HFFc6 (cell line): ENCODE results near the gene ANTXRL. TPM values are rescaled to one million over a fixed set of nuclear protein-coding genes. Genes with fewer than 3 reads are reported as not detected.
"Not testable (repeated sequence)": the region's sequence is repeated elsewhere in the genome, so short reads cannot be mapped to it uniquely, and the experiment has no call there.

ENCODE experiments used
- DNase-seq: peaks from one replicate; pipeline ENCODE4 v3.0.0-alpha.2; 2018
- H3K27ac Mint-ChIP-seq: 2 replicates; pipeline ENCODE4 v1.8.0; 2020; ENCODE audit warnings: mild to moderate bottlenecking, mixed read lengths
- H3K27me3 Mint-ChIP-seq: 2 replicates; pipeline ENCODE4 v1.8.0; 2021; ENCODE audit warnings: mild to moderate bottlenecking, moderate library complexity, mixed read lengths; ENCODE audit not compliant: insufficient read depth
- H3K36me3 Mint-ChIP-seq: 2 replicates; pipeline ENCODE4 v1.8.0; 2021; ENCODE audit warnings: low read depth, mixed read lengths
- H3K4me1 Mint-ChIP-seq: 2 replicates; pipeline ENCODE4 v1.8.0; 2020; ENCODE audit warnings: low read depth, mixed read lengths
- H3K4me3 Mint-ChIP-seq: 2 replicates; pipeline ENCODE4 v1.8.0; 2020; ENCODE audit warnings: mild to moderate bottlenecking, moderate library complexity, mixed read lengths
- H3K9me3 Mint-ChIP-seq: 2 replicates; pipeline ENCODE4 v1.8.0; 2020; ENCODE audit warnings: mild to moderate bottlenecking, mixed read lengths
- CTCF ChIP-seq: fragments of 200-600 bp; sonication (generic); IDR thresholded peaks from 2 replicates; pipeline ENCODE4 v1.5.0; 2021; ENCODE audit warnings: antibody characterized with exemption, mild to moderate bottlenecking
- total RNA-seq, 6 experiments: library from RNA; stranded (reverse); fragmentation: NEBNext Ultra II Directional; extraction: Animal tissue kit (Norgen Biotek cat#: 25700); gene quantifications; 2 replicates in 1 of 6; 3 replicates in 5 of 6; pipeline ENCODE4 v1.2.3, GENCODE V29; 2021

The ANTXRL gene
- total RNA-seq, 6 experiments from 2014 or later: not detected

GRCh38 chr10:46257099-46257498 is 29.7 kb upstream of the ANTXRL start:
- Mint-ChIP-seq H3K9me3 (no peaks in the 10 kb centered on the region), H3K4me1 (peaks cover 6% of the 10 kb centered on the region), H3K27me3 (peaks cover 15% of the 10 kb centered on the region), H3K4me3 (no peak overlapping the region), H3K36me3 (no peaks in the 10 kb centered on the region), H3K27ac (no peak overlapping the region)
- DNase-seq: no peak
- TF ChIP-seq CTCF: no peak

GRCh38 chr10:46262906-46263560 is 23.8 kb upstream of the ANTXRL start:
- DNase-seq, H3K4me3 Mint-ChIP-seq, H3K27ac Mint-ChIP-seq, H3K36me3 Mint-ChIP-seq, H3K9me3 Mint-ChIP-seq, H3K4me1 Mint-ChIP-seq: not testable (repeated sequence)
- H3K27me3 Mint-ChIP-seq: peaks cover 12% of the 10 kb centered on the region

GRCh38 chr10:46263831-46264268 is 22.9 kb upstream of the ANTXRL start:
- Mint-ChIP-seq H3K4me3 (no peak overlapping the region), H3K36me3 (no peaks in the 10 kb centered on the region), H3K27ac (no peak overlapping the region)

GRCh38 chr10:46264336-46264735 is 22.5 kb upstream of the ANTXRL start:
- DNase-seq: no peak
- Mint-ChIP-seq H3K27ac (no peak overlapping the region), H3K9me3 (no peaks in the 10 kb centered on the region), H3K27me3 (peaks cover 12% of the 10 kb centered on the region), H3K4me1 (peaks cover under 1% of the 10 kb centered on the region; the same call in 1 of the 2 replicates), H3K36me3 (no peaks in the 10 kb centered on the region), H3K4me3 (no peak overlapping the region)
- TF ChIP-seq CTCF: no peak

More at GRCh38 chr10:46263831-46264268, 22.9 kb upstream of the ANTXRL start:
- no peak for TF ChIP-seq CTCF
- Mint-ChIP-seq H3K4me1 (no peaks in the 10 kb centered on the region), H3K27me3 (peaks cover 12% of the 10 kb centered on the region), H3K9me3 (no peaks in the 10 kb centered on the region)
- no peak for DNase-seq

GRCh38 chr10:46264737-46265368 is 21.9 kb upstream of the ANTXRL start:
- Mint-ChIP-seq H3K36me3 (no peaks in the 10 kb centered on the region), H3K4me3 (no peak overlapping the region), H3K27ac (no peak overlapping the region), H3K4me1 (peaks cover 5% of the 10 kb centered on the region; the same call in 1 of the 2 replicates), H3K27me3 (peaks cover 12% of the 10 kb centered on the region), H3K9me3 (no peaks in the 10 kb centered on the region)
- TF ChIP-seq CTCF: no peak
- no peak for DNase-seq

- not testable (repeated sequence) for H3K4me1 Mint-ChIP-seq, H3K36me3 Mint-ChIP-seq, DNase-seq, H3K9me3 Mint-ChIP-seq, H3K27ac Mint-ChIP-seq, H3K4me3 Mint-ChIP-seq
- peaks cover 12% of the 10 kb centered on the region for H3K27me3 Mint-ChIP-seq
Measured at GRCh38 chr10:46265566-46266305, 21.1 kb upstream of the ANTXRL start.
